ENCODE results near the gene EFNB2.

- no peak for TF ChIP-seq EP300 (IDR thresholded peaks at IDR 0.05)
- no peak for TF ChIP-seq CTCF (IDR thresholded peaks at IDR 0.05)
- no peak for TF ChIP-seq POLR2A (IDR thresholded peaks at IDR 0.05)
- no peak for TF ChIP-seq POLR2AphosphoS5 (IDR thresholded peaks at IDR 0.05)
Measured at GRCh38 chr13:106475852-106476251, 59.6 kb downstream of the EFNB2 start.
